SHP77 treated with DMSO at 0.1 percent for 48 hours (cell line): ENCODE measurements around the gene GABRP.
"Not testable (repeated sequence)": the region's sequence is repeated elsewhere in the genome, so short reads cannot be mapped to it uniquely, and the experiment has no call there.

Experiments used
- DNase-seq: peaks from one replicate; lab custom pipeline; 2025; lab: John Stamatoyannopoulos, UW

GABRP gene, protein sequence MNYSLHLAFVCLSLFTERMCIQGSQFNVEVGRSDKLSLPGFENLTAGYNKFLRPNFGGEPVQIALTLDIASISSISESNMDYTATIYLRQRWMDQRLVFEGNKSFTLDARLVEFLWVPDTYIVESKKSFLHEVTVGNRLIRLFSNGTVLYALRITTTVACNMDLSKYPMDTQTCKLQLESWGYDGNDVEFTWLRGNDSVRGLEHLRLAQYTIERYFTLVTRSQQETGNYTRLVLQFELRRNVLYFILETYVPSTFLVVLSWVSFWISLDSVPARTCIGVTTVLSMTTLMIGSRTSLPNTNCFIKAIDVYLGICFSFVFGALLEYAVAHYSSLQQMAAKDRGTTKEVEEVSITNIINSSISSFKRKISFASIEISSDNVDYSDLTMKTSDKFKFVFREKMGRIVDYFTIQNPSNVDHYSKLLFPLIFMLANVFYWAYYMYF

DNA sequence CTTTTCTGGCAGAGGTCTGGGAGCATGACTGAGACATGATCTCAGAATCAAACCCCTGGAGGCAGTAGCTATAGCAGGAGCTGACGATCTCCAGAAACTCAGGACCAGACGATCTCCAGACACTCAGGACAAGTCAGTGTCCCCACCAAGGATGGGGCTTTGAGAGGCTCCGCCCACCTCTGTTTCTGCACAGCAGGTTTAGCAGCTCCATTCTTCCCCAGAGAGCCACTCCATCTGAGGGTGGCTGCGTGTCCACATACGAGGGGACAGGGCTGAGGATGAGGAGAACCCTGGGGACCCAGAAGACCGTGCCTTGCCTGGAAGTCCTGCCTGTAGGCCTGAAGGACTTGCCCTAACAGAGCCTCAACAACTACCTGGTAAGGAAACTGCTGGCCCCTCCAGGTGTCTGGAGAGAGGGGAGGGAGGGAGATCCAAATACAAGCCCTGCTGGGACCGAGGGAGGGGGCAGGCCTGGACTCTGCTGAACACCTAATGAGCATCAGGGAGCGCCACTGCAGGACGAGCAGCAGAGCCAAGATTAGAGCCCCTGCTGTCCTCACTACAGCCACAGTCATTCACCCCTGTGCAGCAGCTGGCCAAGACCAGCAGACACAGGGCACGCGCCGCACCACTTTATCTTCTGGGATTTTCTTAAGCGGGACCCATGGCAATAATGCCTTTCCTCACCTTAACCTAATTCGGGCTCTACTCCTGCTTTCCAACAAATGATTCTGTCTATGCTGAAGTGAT, at the start of gene GABRP:
Gene GABRP, plus strand, starts transcription at position 228 of the 750 bp plus-strand sequence. CDS start 4,891 bp downstream, outside the sequence.
- no peak for DNase-seq

DNA sequence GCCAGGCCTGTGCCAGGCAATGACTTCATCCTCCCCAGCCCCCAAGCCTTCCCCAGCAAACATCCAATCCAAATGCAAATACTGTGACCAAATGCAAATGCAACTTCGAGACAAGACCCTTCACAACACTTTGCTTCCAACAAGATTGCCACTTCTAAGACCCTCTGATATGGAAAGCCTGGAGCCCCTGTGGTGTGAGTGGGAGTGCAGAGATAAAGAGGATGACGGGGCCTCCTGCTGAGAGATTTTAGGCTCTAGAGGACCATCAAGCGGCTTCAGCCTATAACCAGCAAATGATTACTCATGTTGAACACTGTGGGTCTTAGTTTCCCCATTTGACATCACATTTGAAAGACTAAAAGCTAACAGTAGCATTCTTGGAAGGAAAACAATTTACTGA, 46.6 kb upstream of the GABRP start:
- DNase-seq: no peak

DNA sequence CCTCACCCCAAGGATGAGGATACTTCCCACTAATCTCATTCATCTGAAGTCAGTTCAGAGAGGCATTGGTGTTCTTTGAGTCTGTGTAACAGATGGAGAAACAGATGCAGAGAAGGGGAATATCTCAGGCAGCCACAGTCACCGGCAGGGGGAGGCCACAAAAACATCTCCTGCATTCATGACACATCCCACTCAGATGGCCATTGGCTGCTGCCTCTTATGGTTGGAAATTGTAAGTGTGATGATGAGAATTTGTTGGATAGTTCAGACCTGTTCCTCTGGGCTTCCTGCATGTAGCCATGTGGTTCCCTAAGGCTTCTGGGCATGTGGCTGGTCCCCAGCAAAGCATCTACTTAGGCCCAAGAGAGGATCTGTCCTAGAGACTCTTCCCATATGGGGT, 45.9 kb upstream of the GABRP start:
- DNase-seq: no peak

GRCh38 chr5:170738840-170739239, 44.7 kb upstream of the GABRP start:
- no peak for DNase-seq

DNA sequence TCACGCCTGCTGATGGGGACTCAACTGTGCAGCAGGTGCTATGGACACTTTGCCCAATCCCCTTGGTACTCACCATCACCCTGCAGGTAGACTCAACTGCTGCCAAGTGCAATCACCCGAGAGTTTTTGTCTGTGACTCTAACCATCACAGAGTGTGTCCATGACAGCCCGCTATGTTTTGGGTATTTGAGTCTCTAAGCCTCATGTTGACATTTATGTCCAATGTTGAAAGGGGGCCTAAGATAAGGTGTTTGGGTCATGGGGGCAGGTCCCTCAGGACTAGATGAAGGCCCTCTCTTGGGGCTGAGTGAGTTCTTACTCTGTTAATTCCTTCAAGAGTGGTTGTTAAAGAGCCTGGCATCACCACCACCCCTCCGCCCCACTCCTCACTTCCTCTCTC, 44.1 kb upstream of the GABRP start:
- DNase-seq: no peak

GRCh38 chr5:170740551-170741205, 42.8 kb upstream of the GABRP start:
- DNase-seq: no peak

DNA sequence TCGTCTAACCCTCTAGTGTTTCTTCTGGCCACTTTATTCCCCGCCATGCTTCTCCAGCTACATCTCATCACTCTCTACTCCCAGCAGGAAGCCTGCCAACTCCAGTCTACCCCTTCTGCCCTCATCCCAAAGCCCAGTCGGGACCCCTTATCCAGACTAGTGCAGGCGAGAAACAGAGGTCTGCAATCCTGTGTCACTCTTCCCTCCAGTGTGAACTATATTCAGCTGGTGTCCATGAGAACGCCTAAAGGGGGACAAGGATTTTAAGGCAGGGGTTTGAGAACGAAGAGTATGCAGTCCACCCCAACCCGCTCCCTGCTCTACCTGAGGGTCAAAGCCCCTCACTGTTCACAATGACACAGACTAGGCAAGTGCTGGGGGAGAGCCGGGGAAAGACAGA, 41.7 kb upstream of the GABRP start:
- no peak for DNase-seq

- no peak for DNase-seq
Measured at GRCh38 chr5:170743876-170744212, 39.7 kb upstream of the GABRP start.

DNA sequence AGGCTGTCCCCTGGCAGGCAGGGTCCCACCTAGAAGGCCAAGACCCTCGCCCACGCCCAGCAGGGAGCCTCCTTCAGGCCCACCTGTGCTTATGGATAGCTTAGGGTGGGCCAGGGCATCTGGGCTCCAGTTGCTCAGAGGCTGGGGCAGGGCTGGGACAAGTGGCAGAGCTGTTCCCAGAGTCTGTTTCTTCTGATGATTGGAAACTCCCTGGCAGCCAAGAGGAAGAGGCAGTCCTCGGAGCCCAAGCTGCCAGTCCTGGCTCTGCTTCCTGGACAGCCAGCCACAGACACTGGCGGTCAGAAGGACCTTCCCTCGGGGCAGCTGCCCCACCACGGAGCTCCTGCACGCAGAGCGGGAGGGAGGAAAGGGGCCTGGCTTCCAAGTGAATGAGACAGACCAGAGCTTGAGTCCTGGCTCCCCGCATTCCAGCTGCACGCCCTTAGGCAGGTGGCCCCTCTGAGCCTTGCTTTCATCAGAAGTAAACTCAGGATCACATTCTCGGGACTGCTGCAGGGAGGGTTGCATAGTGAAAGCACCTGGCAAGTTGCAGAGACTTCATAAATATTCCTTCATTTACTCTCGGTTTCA, 37.9 kb upstream of the GABRP start:
- no peak for DNase-seq

DNA sequence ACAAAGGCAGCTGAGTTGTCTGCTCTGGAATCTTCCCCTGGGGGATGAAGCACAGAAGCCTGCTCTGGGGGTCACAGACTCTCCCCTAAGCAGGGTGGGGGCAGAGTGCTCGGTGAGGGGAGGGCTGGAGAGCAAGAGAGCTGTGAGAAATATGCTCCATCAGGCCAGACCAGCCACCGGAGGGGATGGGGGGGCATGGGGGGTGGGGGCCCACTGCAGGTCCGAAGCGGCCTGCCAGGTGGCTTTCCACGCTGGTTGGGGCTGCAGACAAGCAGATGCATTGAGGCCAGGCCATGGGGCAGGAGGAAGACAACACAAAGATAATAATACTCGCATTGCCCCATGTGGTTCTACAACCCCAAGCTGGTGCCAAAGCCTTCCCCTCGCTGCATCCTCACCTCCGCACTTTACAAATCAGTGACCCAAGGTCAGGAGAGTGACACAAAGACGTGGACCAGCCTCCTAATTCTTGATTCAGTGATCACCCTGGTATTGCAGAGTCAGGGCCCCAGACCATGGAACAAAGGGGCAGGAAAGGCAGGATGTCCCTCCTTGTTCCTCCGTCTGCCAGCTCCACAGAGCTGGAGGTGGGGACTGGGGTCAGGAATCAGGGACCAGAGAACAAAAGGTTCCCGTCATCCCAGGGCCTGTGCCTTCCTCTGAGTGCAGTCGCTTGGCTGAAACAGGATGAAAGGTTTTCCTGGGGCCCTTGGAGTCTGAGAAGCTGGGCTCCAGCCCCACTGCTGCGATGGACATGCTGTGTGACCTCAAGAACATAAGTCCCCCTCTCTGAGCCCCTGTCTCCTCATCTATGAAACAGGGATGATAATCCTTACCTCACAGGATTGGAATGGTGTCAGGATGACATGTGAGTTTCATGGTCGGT, 37.2 kb upstream of the GABRP start:
- DNase-seq: no peak

GRCh38 chr5:170746961-170747340, 36.6 kb upstream of the GABRP start:
- DNase-seq: no peak

DNA sequence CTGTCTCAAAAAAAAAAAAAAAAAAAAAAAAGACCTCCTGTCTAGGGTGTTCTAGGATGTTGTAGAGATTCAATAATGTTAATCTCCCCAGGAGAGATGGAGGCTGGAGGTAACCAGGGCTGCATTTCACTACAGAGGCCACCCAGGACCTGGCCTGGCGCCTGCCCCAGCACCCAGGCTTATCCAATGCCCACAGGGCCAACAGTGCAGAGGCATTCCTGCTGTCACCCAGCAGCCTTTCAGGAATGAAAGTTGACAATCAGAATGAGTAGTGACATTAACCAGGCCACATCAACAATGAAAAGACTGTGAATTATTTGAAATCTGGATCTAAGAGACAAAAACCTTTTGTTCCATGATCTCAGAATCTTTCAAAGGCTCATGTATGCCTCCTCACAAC, 36.2 kb upstream of the GABRP start:
- no peak for DNase-seq

DNA sequence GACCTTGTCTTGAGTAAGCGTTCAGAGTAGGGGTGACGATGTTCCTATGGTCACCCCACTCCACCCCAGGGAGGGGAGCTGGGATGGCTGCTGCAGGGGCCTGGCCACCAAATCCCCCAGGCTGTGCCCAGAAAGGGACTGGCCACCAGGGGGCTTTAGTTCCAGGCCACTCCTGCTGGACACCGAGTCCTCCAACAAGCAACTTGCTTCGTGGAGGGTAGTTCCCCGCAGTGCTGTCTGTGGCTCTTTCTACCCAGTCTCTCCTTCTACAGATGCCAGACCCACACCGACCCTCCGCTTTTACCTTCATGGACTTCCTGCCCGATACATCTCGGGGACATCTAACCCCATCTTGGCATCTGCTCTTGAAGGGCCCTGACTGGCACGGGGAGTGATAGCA, 35.7 kb upstream of the GABRP start:
- DNase-seq: no peak

DNA sequence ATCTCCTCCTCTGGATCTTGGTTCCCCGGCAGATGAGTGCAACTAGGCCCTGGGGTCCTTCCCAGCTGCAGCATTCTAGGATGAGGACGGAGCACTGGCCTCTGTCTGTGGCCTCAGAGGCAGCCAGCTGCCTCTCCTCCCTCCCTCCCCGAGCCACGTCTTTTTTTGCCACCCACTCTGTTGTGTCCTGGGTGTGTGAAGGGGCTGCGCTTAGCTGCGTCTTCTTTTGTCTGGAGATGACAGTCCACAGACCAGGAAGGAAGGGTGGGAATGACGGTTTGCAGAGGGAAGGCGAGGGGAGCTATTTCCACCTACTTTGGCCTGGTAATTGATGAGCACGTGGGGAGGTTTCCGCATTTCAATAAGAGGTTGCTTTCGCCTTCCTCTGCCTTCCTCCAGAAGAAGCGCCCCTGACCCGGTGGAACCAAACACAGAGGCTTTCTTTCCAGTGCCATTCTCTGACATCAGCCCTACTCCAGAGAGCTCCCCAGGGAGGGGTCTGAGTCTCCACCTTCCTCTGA, 34.5 kb upstream of the GABRP start:
- DNase-seq: no peak

- no peak for DNase-seq
Measured at GRCh38 chr5:170749911-170750431, 33.6 kb upstream of the GABRP start.

DNA sequence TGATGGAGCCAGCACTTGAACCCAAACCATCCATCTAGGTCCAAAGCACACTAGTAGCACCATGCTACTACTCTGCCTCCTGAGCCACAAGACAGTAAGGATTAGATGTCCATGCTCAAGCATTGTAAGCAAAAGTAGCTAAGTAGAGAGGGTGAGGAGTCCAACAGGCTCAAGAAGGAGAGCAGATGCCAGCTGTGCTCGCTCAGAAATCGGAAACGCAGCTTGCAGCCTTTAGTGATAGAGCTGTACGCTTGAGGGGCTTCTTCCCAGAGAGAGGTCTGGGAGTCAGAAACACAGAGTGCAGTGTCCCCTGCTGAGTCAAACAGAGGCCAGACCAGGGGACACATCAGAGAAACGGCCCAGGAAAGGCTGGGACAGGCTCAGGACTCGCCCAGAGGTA, 32.7 kb upstream of the GABRP start:
- no peak for DNase-seq

GRCh38 chr5:170751631-170752030, 31.9 kb upstream of the GABRP start:
- DNase-seq: no peak

- DNase-seq: no peak
Measured at GRCh38 chr5:170752257-170753215, 31.0 kb upstream of the GABRP start.

GRCh38 chr5:170753311-170753710, 30.2 kb upstream of the GABRP start:
- DNase-seq: no peak

- DNase-seq: not testable (repeated sequence)
Measured at GRCh38 chr5:170754508-170754907, 29.0 kb upstream of the GABRP start.
